Stimulated activated CD8-positive, alpha-beta memory T cell treated with anti-CD3 and anti-CD28 coated beads, Interleukin-4, amount 100 ng/mL, for 24 hours (primary cell): ENCODE measurements around the gene KCNG2.
"Not testable (repeated sequence)": the region's sequence is repeated elsewhere in the genome, so short reads cannot be mapped to it uniquely, and the experiment has no call there.

Experiments
- DNase-seq: peaks from one replicate; pipeline ENCODE4 v3.0.0-alpha.2; 2020; ENCODE audit warnings: low read depth

KCNG2 gene

GRCh38 chr18:79797518-79798345 lies at the start of gene KCNG2:
KCNG2 (plus strand) TSS chr18:79797938; CDS start chr18:79863668, 65,730 bp downstream.
- DNase-seq, result no peak

GRCh38 chr18:79748321-79749180 lies 49.2 kb upstream of the KCNG2 start:
- DNase-seq, result no peak

GRCh38 chr18:79749251-79750191 lies 48.2 kb upstream of the KCNG2 start:
- no peak for DNase-seq

- no peak for DNase-seq
These were observed 46.7 kb upstream of the KCNG2 start for GRCh38 chr18:79750980-79751571.

- DNase-seq, result not testable (repeated sequence)
These were observed 45.7 kb upstream of the KCNG2 start for GRCh38 chr18:79751918-79752578.

- not testable (repeated sequence) for DNase-seq
These were observed 44.8 kb upstream of the KCNG2 start for GRCh38 chr18:79752946-79753345.

GRCh38 chr18:79753391-79753851 lies 44.3 kb upstream of the KCNG2 start:
- no peak for DNase-seq

- DNase-seq, result no peak
These were observed 43.5 kb upstream of the KCNG2 start for GRCh38 chr18:79754022-79754761.

GRCh38 chr18:79754831-79755351 lies 42.8 kb upstream of the KCNG2 start:
- DNase-seq, result no peak

- no peak for DNase-seq
These were observed 42.1 kb upstream of the KCNG2 start for GRCh38 chr18:79755496-79756142.

GRCh38 chr18:79756143-79756500 lies 41.6 kb upstream of the KCNG2 start:
- DNase-seq, result no peak

GRCh38 chr18:79756826-79757225 lies 40.9 kb upstream of the KCNG2 start:
- no peak for DNase-seq

- no peak for DNase-seq
These were observed 37.4 kb upstream of the KCNG2 start for GRCh38 chr18:79760348-79760747.

GRCh38 chr18:79760881-79761280 lies 36.9 kb upstream of the KCNG2 start:
- DNase-seq, result no peak

GRCh38 chr18:79763407-79763806 lies 34.3 kb upstream of the KCNG2 start:
- DNase-seq, result no peak

- no peak for DNase-seq
These were observed 33.6 kb upstream of the KCNG2 start for GRCh38 chr18:79764131-79764530.

- DNase-seq, result no peak
These were observed 32.1 kb upstream of the KCNG2 start for GRCh38 chr18:79765491-79766245.

GRCh38 chr18:79766308-79766707 lies 31.4 kb upstream of the KCNG2 start:
- no peak for DNase-seq

GRCh38 chr18:79768745-79769144 lies 29.0 kb upstream of the KCNG2 start:
- DNase-seq, result no peak
